ENCODE data around the gene DGKG.

GRCh38 chr3:186307594-186308221 lies 54.3 kb downstream of the DGKG start:
- TF ChIP-seq POLR2AphosphoS5 (IDR thresholded peaks at IDR 0.05; ENCODE audit: borderline replicate concordance, low read depth, low read length) (no peak), FOXP2 (optimal IDR thresholded peaks at IDR 0.05; ENCODE audit: control extremely low read depth, extremely low read length, insufficient read depth) (no peak), EZH2 (IDR thresholded peaks at IDR 0.05) (no peak)

Data from SK-N-MC (cell line).